Measurements from ENCODE around the gene IKBKG.
"Not testable (repeated sequence)": the region's sequence is repeated elsewhere in the genome, so short reads cannot be mapped to it uniquely, and the experiment has no call there.

Gene IKBKG

DNA sequence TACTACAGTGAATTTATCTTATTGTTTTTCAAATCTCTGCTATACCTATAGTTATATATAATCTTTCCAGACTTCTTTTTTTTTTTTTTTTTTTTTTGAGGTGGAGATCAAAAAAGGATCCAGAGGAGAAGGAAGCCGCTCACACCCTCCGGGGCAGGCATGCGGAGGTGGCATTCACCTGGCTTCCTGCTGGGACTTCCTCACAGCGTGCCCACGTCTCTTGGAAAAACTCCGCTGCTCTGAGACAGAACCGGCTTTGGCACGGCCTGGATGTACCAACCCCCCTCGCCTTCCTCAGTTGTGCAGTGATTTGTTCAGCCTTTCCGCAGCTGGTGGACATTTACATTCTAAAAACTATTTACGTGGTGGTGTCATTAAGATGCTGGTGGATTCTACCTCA, 60.6 kb downstream of the IKBKG start:
- DNase-seq = not testable (repeated sequence)

DNA sequence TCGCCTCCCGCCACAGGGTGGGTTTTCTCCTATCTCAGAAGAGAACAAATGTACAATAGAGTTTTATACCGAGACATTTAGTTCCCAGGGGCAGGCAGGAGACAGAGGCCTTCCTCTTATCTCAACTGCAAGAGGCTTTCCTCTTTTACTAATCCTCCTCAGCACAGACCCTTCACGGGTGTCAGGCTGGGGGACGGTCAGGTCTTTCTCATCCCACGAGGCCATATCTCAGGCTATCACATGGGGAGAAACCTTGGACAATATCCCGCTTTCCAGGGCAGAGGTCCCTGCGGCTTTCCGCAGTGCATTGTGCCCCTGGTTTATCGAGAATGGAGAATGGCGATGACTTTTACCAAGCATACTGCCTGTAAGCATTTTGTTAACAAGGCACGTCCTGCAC, 61.4 kb downstream of the IKBKG start:
- DNase-seq = not testable (repeated sequence)

DNA sequence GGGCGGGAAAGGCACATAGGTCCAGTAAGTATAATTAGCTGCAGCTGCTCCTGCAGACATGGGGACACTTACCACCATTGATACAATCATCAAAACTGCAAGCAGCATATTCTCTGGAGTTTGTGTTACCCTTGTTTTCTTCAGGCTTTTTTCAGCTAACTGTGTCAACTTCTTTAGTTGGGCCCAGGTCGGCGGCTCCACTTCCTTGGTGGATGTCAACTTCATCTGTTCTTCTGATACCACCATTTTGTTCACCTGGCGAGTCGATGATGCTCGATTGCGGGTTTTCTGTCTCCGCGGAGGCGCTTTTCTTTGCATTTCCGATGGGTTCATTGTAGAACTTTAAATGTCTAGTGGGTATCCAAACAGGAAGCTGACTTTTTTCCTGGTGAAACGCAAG, 63.7 kb downstream of the IKBKG start:
- not testable (repeated sequence) for DNase-seq

- not testable (repeated sequence) for DNase-seq
Measured at GRCh38 chrX:154613586-154613985, 66.2 kb downstream of the IKBKG start.
